ENCODE measurements around the gene FHOD3. TPM values are rescaled to one million over a fixed set of nuclear protein-coding genes. Genes with fewer than 3 reads are reported as not detected.

Gene FHOD3
- polyA plus RNA-seq, 1 experiment: 41.1 TPM

DNA sequence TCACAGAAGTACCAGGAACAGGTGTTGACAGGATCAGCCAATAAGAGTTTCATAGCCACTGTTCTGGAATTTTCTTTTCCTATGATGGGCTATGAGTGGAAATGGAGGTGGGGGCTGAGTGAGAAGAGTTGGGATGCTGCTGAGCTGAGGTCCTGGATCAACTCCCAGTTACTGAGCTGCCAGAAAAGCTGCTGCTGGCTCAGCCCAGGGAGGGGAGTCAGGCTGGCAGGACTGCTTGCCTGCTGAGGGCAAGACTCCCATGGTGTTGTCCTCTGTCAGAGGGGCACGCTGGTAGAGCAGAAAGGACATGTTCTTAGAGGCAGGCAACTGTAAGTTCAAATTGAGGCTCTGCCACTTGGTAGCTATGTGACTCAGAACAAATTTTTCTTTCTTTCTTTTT, 519.5 kb downstream of the FHOD3 start:
- Histone ChIP-seq H3K9me3 (ENCODE audit: control insufficient read depth, insufficient read depth, low read length) (no peaks in the 10 kb centered on the region), H3K27me3 (ENCODE audit: control insufficient read depth, insufficient read depth, low read length) (no peaks in the 10 kb centered on the region), H3K27ac (ENCODE audit: low read depth, low read length) (no peak overlapping the region), H3K4me3 (ENCODE audit: low read depth, low read length) (no peak overlapping the region)
- ChIA-PET POLR2A (no interaction called here), CTCF (no interaction called here)
- DNase-seq (ENCODE audit: low read depth, low spot score): no peak
- TF ChIP-seq, protein P1, sequence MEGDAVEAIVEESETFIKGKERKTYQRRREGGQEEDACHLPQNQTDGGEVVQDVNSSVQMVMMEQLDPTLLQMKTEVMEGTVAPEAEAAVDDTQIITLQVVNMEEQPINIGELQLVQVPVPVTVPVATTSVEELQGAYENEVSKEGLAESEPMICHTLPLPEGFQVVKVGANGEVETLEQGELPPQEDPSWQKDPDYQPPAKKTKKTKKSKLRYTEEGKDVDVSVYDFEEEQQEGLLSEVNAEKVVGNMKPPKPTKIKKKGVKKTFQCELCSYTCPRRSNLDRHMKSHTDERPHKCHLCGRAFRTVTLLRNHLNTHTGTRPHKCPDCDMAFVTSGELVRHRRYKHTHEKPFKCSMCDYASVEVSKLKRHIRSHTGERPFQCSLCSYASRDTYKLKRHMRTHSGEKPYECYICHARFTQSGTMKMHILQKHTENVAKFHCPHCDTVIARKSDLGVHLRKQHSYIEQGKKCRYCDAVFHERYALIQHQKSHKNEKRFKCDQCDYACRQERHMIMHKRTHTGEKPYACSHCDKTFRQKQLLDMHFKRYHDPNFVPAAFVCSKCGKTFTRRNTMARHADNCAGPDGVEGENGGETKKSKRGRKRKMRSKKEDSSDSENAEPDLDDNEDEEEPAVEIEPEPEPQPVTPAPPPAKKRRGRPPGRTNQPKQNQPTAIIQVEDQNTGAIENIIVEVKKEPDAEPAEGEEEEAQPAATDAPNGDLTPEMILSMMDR (IDR thresholded peaks at IDR 0.05; ENCODE audit: low read depth, low read length): no peak

DNA sequence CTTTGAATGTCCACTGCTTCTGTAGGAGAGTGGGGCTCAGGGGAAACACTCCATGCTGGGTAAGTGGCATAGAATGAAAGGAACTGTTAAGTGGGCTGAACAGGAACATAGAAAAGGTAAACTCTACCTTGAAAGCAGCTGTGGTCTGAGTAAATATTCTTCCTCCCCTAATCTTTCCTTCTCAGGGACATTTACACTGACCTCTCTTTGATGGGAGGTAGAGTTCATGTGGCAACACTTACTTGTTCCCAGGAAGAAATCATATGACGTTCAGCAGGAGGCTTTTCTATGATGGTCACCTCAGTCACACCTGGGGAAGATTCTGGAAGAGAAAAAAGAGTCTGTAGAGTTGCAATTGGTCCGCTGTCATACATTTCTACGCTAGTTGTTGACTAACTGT, 521.1 kb downstream of the FHOD3 start:
- H3K9me3 ChIP-seq (ENCODE audit: control insufficient read depth, insufficient read depth, low read length): no peaks in the 10 kb centered on the region
- ChIA-PET POLR2A (no interaction called here), CTCF (interaction anchor here (2.5 kb wide), 1 partner anchor 10 kb away, joined by 13 read pairs; the partner anchor contains the start of genes KIAA1328 and TPGS2)
- TF ChIP-seq, protein P1 (IDR thresholded peaks at IDR 0.05; ENCODE audit: low read depth, low read length): no peak
- no peak overlapping the region for H3K27ac ChIP-seq (ENCODE audit: low read depth, low read length)
- no peaks in the 10 kb centered on the region for H3K27me3 ChIP-seq (ENCODE audit: control insufficient read depth, insufficient read depth, low read length)
- H3K4me3 ChIP-seq (ENCODE audit: low read depth, low read length): no peak overlapping the region
- DNase-seq (ENCODE audit: low read depth, low spot score): no peak

DNA sequence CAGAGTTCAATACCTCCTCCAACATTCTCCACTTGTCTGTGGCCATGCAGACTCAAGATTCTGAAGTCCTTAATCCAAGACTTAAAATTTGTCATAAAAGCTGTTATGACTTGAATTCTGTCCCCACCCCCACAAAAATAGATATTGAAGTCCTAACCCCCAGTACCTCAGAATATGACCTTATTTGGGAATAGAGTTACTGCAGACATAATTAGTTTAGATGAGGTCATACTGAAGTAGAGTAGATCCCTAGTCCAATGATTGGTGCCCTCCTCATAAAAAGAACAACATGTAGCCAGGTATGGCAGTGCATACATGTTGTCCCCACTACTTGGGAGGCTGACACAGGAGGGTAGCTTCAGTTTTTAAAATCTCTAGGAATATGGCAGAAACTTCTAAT, 522.1 kb downstream of the FHOD3 start:
- Histone ChIP-seq H3K27ac (ENCODE audit: low read depth, low read length) (no peak overlapping the region), H3K4me3 (ENCODE audit: low read depth, low read length) (no peak overlapping the region), H3K9me3 (ENCODE audit: control insufficient read depth, insufficient read depth, low read length) (no peaks in the 10 kb centered on the region), H3K27me3 (ENCODE audit: control insufficient read depth, insufficient read depth, low read length) (no peaks in the 10 kb centered on the region)
- CTCF ChIA-PET: interaction anchor here (1.1 to 2.5 kb wide), 2 partner anchors 9 kb away, joined by 5 to 13 read pairs; partner anchors contain the start of genes KIAA1328 and TPGS2
- DNase-seq (ENCODE audit: low read depth, low spot score): no peak
- TF ChIP-seq, protein P1 (IDR thresholded peaks at IDR 0.05; ENCODE audit: low read depth, low read length): no peak
- POLR2A ChIA-PET: no interaction called here

DNA sequence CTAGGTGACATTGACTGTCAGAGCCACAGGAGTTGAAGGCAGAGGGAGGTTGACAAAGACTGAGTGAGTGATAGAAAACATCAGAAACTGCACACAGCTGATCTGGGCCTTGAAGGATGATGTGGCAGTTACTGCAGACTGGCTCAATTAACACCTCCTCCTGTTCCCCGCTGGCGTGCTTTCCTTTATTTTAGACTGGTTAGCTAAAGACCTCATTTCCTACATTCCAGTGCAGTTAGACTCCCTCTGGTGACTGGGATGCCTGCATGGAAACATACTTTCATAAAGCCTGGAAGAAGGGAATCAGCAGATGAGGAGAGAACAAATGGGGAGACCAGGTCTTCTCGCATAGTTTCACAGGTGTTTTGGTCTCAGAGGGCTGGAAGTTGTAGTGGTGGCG, 524.2 kb downstream of the FHOD3 start:
- ChIA-PET CTCF (no interaction called here), POLR2A (no interaction called here)
- no peak for DNase-seq (ENCODE audit: low read depth, low spot score)

DNA sequence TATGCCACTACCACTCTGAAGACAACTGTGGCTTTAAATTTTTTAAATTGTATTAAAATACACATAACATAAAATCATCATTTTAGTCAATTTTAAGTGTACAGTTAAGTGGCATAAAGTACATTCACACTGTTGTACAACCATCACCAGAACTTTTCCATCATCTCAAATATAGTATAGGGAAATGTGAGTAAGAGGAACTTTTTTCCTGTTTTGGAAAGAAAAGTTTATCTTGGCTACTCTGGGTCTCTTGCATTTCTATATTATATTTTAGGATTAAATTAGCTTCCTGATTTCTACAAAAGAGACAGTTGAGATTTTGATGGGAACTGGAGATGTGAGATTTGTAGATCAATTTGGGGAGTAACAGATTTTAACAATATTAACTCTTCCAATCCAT, 528.0 kb downstream of the FHOD3 start:
- DNase-seq (ENCODE audit: low read depth, low spot score): no peak
- CTCF ChIA-PET: no interaction called here
- POLR2A ChIA-PET: no interaction called here
- no peaks in the 10 kb centered on the region for H3K27me3 ChIP-seq (ENCODE audit: control insufficient read depth, insufficient read depth, low read length)
- no peaks in the 10 kb centered on the region; the same call in 1 of the 2 replicates for H3K9me3 ChIP-seq (ENCODE audit: control insufficient read depth, insufficient read depth, low read length)
- H3K4me3 ChIP-seq (ENCODE audit: low read depth, low read length): no peak overlapping the region
- H3K27ac ChIP-seq (ENCODE audit: low read depth, low read length): no peak overlapping the region
- TF ChIP-seq, protein P1 (IDR thresholded peaks at IDR 0.05; ENCODE audit: low read depth, low read length): no peak

More for the DNA sequence above, 524.2 kb downstream of the FHOD3 start:
- Histone ChIP-seq H3K27ac (ENCODE audit: low read depth, low read length) (no peak overlapping the region), H3K9me3 (ENCODE audit: control insufficient read depth, insufficient read depth, low read length) (no peaks in the 10 kb centered on the region), H3K4me3 (ENCODE audit: low read depth, low read length) (no peak overlapping the region), H3K27me3 (ENCODE audit: control insufficient read depth, insufficient read depth, low read length) (no peaks in the 10 kb centered on the region)
- TF ChIP-seq, protein P1 (IDR thresholded peaks at IDR 0.05; ENCODE audit: low read depth, low read length): no peak

All from AG04450 (cell line).